Measurements from ENCODE around the gene DICER1. TPM values are rescaled to one million over a fixed set of nuclear protein-coding genes. Genes with fewer than 3 reads are reported as not detected.

The DICER1 gene
- polyA plus RNA-seq, 1 donor (not counting 4 experiments of a cell fraction or from before 2014, with no cell fraction given) = 31.6 TPM

DNA sequence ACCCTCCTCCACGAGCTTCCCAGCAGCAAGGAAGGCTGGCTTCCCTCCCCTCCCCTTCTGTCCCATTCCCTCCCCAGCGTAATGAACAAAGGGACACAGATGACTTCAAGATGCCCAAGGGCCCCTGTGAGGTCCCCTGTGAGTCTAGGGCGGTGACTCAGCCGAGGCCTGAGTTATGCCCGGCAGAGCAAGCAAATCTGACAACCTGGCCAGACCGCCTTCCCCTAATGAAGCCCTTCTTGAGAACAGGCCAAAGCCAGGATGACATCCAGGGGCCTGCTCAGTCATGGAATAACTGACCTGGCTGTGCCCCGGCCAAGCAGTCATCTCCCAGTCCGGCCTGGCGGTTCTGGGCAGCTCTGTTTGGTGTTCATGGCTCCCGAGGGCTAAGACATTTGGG, 89.2 kb downstream of the DICER1 start:
- DNase-seq (ENCODE audit: low read depth, low spot score) (no peak), FAIRE-seq (no peak)
- Histone ChIP-seq H3K4me2 (ENCODE audit: control insufficient read depth, extremely low read depth, insufficient read depth, low read depth, low read length) (no peak overlapping the region), H4K20me1 (ENCODE audit: control insufficient read depth, extremely low read depth, insufficient read depth, low read length) (no peaks in the 10 kb centered on the region), H2AFZ (ENCODE audit: control insufficient read depth, low read length) (no peak overlapping the region), H3K79me2 (ENCODE audit: control insufficient read depth, insufficient read depth, low read length) (no peaks in the 10 kb centered on the region), H3K36me3 (ENCODE audit: control insufficient read depth in 2 of 2, extremely low read depth in 1 of 2, insufficient read depth in 2 of 2, low read length in 2 of 2) (no peaks in the 10 kb centered on the region), H3K4me1 (ENCODE audit: control insufficient read depth, extremely low read depth, insufficient read depth, low read length) (no peaks in the 10 kb centered on the region), H3K9ac (ENCODE audit: control insufficient read depth, extremely low read depth, insufficient read depth, low read length) (no peak overlapping the region), H3K4me3 (ENCODE audit: control insufficient read depth in 2 of 3, extremely low read depth in 1 of 3, insufficient read depth in 2 of 3, low read depth in 1 of 3, low read length in 3 of 3) (no peak overlapping the region), H3K9me3 (ENCODE audit: control insufficient read depth, low read depth, low read length) (no peaks in the 10 kb centered on the region), H3K27me3 (ENCODE audit: control insufficient read depth, extremely low read depth, insufficient read depth, low read length) (peaks cover 3% of the 10 kb centered on the region), H3K27ac (ENCODE audit: control insufficient read depth, insufficient read depth, low read length) (no peak overlapping the region), H3K9me1 (ENCODE audit: control insufficient read depth, extremely low read depth, insufficient read depth, low read length) (no peaks in the 10 kb centered on the region)
- dilution Hi-C loops (cut with MboI; ENCODE audit: extremely low pct_ligation_motif_present, low sequenced_read_pairs) = no loop called here
- TF ChIP-seq CTCF (optimal IDR thresholded peaks at IDR 0.05 in 1 of 3, IDR thresholded peaks at IDR 0.05 in 1 of 3, conservative IDR thresholded peaks at IDR 0.05 in 1 of 3; ENCODE audit: extremely low read depth in 1 of 3, insufficient read depth in 2 of 3, low read length in 3 of 3) = no peak
- no peak for TF ChIP-seq EZH2 (IDR thresholded peaks at IDR 0.05; ENCODE audit: low read length)

GRCh38 chr14:95067526-95067925, 89.8 kb downstream of the DICER1 start:
- dilution Hi-C loops (cut with MboI; ENCODE audit: extremely low pct_ligation_motif_present, low sequenced_read_pairs) = no loop called here
- no peak for FAIRE-seq
- peaks cover 3% of the 10 kb centered on the region for H3K27me3 ChIP-seq (ENCODE audit: control insufficient read depth, extremely low read depth, insufficient read depth, low read length)

More at GRCh38 chr14:95067526-95067925, 89.8 kb downstream of the DICER1 start:
- H3K9me3 ChIP-seq (ENCODE audit: control insufficient read depth, low read depth, low read length) = no peaks in the 10 kb centered on the region
- no peak overlapping the region for H3K9ac ChIP-seq (ENCODE audit: control insufficient read depth, extremely low read depth, insufficient read depth, low read length)
- H3K79me2 ChIP-seq (ENCODE audit: control insufficient read depth, insufficient read depth, low read length) = no peaks in the 10 kb centered on the region
- no peak overlapping the region for H3K4me3 ChIP-seq (ENCODE audit: control insufficient read depth in 2 of 3, extremely low read depth in 1 of 3, insufficient read depth in 2 of 3, low read depth in 1 of 3, low read length in 3 of 3)
- H3K9me1 ChIP-seq (ENCODE audit: control insufficient read depth, extremely low read depth, insufficient read depth, low read length) = no peaks in the 10 kb centered on the region
- H4K20me1 ChIP-seq (ENCODE audit: control insufficient read depth, extremely low read depth, insufficient read depth, low read length) = no peaks in the 10 kb centered on the region
- no peak overlapping the region for H3K4me2 ChIP-seq (ENCODE audit: control insufficient read depth, extremely low read depth, insufficient read depth, low read depth, low read length)
- H3K4me1 ChIP-seq (ENCODE audit: control insufficient read depth, extremely low read depth, insufficient read depth, low read length) = no peaks in the 10 kb centered on the region
- no peaks in the 10 kb centered on the region for H3K36me3 ChIP-seq (ENCODE audit: control insufficient read depth in 2 of 2, extremely low read depth in 1 of 2, insufficient read depth in 2 of 2, low read length in 2 of 2)
- no peak overlapping the region for H2AFZ ChIP-seq (ENCODE audit: control insufficient read depth, low read length)
- no peak for TF ChIP-seq CTCF (optimal IDR thresholded peaks at IDR 0.05 in 1 of 3, IDR thresholded peaks at IDR 0.05 in 1 of 3, conservative IDR thresholded peaks at IDR 0.05 in 1 of 3; ENCODE audit: extremely low read depth in 1 of 3, insufficient read depth in 2 of 3, low read length in 3 of 3)
- no peak for TF ChIP-seq EZH2 (IDR thresholded peaks at IDR 0.05; ENCODE audit: low read length)
- no peak overlapping the region for H3K27ac ChIP-seq (ENCODE audit: control insufficient read depth, insufficient read depth, low read length)
- no peak for DNase-seq (ENCODE audit: low read depth, low spot score)
